ENCODE measurements around the gene DEFB124. TPM values are rescaled to one million over a fixed set of nuclear protein-coding genes. Genes with fewer than 3 reads are reported as not detected.
"Not testable (repeated sequence)": the region's sequence is repeated elsewhere in the genome, so short reads cannot be mapped to it uniquely, and the experiment has no call there.

Gene DEFB124
- total RNA-seq, 2 donors from 2014 or later = not detected

DNA sequence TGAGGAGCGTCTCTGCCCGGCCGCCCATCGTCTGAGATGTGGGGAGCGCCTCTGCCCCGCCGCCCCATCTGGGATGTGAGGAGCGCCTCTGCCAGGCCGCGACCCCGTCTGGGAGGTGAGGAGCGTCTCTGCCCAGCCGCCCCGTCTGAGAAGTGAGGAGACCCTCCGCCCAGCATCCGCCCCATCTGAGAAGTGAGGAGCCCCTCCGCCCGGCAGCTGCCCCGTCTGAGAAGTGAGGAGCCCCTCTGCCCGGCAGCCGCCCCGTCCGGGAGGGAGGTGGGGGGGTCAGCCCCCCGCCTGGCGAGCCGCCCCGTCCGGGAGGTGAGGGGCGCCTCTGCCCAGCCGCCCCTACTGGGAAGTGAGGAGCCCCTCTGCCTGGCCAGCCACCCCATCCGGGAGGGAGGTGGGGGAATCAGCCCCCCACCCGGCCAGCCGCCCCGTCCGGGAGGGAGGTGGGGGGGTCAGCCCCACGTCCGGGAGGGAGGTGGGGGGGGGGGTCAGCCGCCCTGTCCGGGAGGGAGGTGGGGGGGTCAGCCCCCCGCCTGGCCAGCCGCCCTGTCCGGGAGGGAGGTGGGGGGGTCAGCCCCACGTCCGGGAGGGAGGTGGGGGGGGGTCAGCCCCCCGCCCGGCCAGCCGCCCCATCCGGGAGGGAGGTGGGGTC lies 47.9 kb downstream of the DEFB124 start:
- not testable (repeated sequence) for H3K27ac Mint-ChIP-seq; ATAC-seq; H3K4me3 Mint-ChIP-seq; H3K4me1 Mint-ChIP-seq (ENCODE audit: low read depth in 2 of 2); H3K9me3 Mint-ChIP-seq; DNase-seq (ENCODE audit: low spot score); H3K27me3 Mint-ChIP-seq; H3K36me3 Mint-ChIP-seq

DNA sequence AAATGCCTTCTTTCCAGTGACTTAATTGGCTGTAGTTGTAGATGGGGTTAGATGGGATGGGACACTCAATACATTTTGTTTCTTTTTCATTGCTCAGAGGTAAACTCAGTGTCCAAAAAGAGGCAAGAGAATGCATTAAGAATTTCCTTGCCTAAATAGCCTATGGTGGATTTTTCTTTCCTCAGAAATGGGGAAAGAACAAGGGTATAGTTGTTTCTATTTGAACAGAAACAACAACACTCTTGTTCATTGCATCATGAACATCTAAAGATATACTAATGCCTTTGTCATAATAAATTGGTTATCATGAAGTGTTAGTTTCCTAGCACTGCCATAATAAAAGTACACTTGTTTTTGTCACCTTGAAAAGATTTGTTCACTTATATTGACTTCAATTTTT lies 49.1 kb downstream of the DEFB124 start:
- no peaks in the 10 kb centered on the region for H3K4me1 Mint-ChIP-seq (ENCODE audit: low read depth in 2 of 2)
- no peak overlapping the region for H3K4me3 Mint-ChIP-seq
- DNase-seq (ENCODE audit: low spot score) (no peak), ATAC-seq (no peak)
- no peaks in the 10 kb centered on the region for H3K36me3 Mint-ChIP-seq
- no peaks in the 10 kb centered on the region for H3K9me3 Mint-ChIP-seq
- peaks cover 8 to 13% of the 10 kb centered on the region in 2 donors for H3K27me3 Mint-ChIP-seq
- H3K27ac Mint-ChIP-seq = no peak overlapping the region

DNA sequence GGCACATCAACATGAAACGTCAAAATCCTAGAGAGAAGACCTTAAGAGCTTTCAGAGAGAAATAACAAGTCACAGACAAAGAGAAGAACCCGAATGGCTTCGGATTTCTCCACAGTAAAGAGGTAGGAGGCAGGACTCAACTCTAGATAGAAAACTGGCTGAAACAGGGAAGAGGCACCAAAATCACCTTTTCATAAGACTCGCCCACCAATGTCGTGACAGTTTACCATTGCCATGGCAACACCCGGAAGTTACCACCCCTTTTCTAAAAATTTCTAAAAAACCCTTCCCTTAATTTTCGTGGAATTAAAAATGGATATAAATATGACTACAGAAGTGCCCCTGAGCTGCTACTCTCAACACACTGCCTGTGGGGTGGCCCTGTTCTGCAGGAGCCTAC lies 56.6 kb downstream of the DEFB124 start:
- DNase-seq (ENCODE audit: low spot score) (no peak), ATAC-seq (no peak)
- Mint-ChIP-seq H3K9me3 (no peaks in the 10 kb centered on the region), H3K36me3 (no peaks in the 10 kb centered on the region), H3K4me1 (ENCODE audit: low read depth in 2 of 2) (no peaks in the 10 kb centered on the region), H3K4me3 (no peak overlapping the region), H3K27me3 (peaks cover 14 to 37% of the 10 kb centered on the region in 2 donors), H3K27ac (no peak overlapping the region)

DNA sequence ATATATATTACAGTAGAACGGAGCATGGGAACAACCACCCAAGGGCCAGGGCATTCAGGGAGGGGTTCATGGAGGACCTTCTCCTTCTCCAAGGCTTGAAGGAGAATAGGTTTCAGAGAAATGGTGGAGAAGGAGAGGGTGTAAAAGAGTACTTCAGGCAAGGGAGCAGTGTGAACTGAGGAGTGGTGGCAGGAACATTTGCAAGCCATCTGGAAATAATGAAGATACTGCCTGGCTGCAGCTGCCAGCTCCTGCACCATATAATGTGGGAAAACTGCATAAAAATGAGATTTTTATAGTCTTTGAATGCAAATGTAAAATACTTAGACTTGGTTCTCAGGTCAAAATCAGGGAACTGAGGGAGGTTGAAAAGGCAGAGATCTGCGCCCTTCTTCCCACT lies 59.3 kb downstream of the DEFB124 start:
- Mint-ChIP-seq H3K4me1 (ENCODE audit: low read depth in 2 of 2) (no peaks in the 10 kb centered on the region), H3K27me3 (peaks cover 10 to 35% of the 10 kb centered on the region in 2 donors)
- ATAC-seq = no peak

More for the DNA sequence above, 59.3 kb downstream of the DEFB124 start:
- no peaks in the 10 kb centered on the region for H3K9me3 Mint-ChIP-seq
- no peaks in the 10 kb centered on the region for H3K36me3 Mint-ChIP-seq
- no peak overlapping the region for H3K27ac Mint-ChIP-seq
- no peak overlapping the region for H3K4me3 Mint-ChIP-seq
- no peak for DNase-seq (ENCODE audit: low spot score)

Other genes starting within 250 kb of the DEFB124 start
- gene DEFB115, start 217.5 kb downstream of the DEFB124 start, total RNA-seq = not detected
- gene DEFB116, start 166.5 kb downstream of the DEFB124 start, total RNA-seq = not detected
- not detected for gene DEFB118, start 106.5 kb downstream of the DEFB124 start, total RNA-seq
- not detected for gene DEFB119, start 84.5 kb downstream of the DEFB124 start, total RNA-seq
- not detected for gene DEFB121, start 68.9 kb downstream of the DEFB124 start, total RNA-seq
- not detected for gene DEFB123, start 34.5 kb downstream of the DEFB124 start, total RNA-seq
- not detected for gene REM1, start 161 bp upstream of the DEFB124 start, total RNA-seq
- gene HM13, start 39.3 kb upstream of the DEFB124 start, total RNA-seq = 100 to 1,000 TPM; 233 to 257 TPM
- gene ID1, start 130.2 kb upstream of the DEFB124 start, total RNA-seq = 1 to 10 TPM in 1 of 2 donors, under 1 TPM in 1; 0.52 to 1.4 TPM
- not detected for gene COX4I2, start 162.8 kb upstream of the DEFB124 start, total RNA-seq
- gene BCL2L1, start 247.7 kb upstream of the DEFB124 start, total RNA-seq = 100 to 1,000 TPM; 140 to 325 TPM